ENCODE measurements around the gene NLK.

Gene NLK

GRCh38 chr17:28041068-28041843 is 1.2 kb upstream of the NLK start:
- peak; percentile 99 for DNase-seq

GRCh38 chr17:28041844-28042656 is 427 bp upstream of the NLK start:
- DNase-seq = no peak

- DNase-seq = no peak
These were observed 329 bp downstream of the NLK start for GRCh38 chr17:28042721-28043291.

- no peak for DNase-seq
These were observed 819 bp downstream of the NLK start for GRCh38 chr17:28043296-28043695.

- no peak for DNase-seq
These were observed 1.3 kb downstream of the NLK start for GRCh38 chr17:28043741-28044140.

- no peak for DNase-seq
These were observed 2.8 kb downstream of the NLK start for GRCh38 chr17:28045304-28045703.

GRCh38 chr17:28046034-28046825 is 3.8 kb downstream of the NLK start:
- DNase-seq = peak; percentile 69

GRCh38 chr17:28047806-28048205 is 5.3 kb downstream of the NLK start:
- no peak for DNase-seq

- no peak for DNase-seq
These were observed 6.6 kb downstream of the NLK start for GRCh38 chr17:28049071-28049470.

- DNase-seq = no peak
These were observed 10.7 kb downstream of the NLK start for GRCh38 chr17:28053044-28053670.

- no peak for DNase-seq
These were observed 11.2 kb downstream of the NLK start for GRCh38 chr17:28053725-28054124.

GRCh38 chr17:28055546-28056275 is 13.2 kb downstream of the NLK start:
- DNase-seq = no peak

GRCh38 chr17:28056276-28056620 is 13.8 kb downstream of the NLK start:
- no peak for DNase-seq

GRCh38 chr17:28057731-28058246 is 15.3 kb downstream of the NLK start:
- DNase-seq = peak; percentile 77

- DNase-seq = no peak
These were observed 17.2 kb downstream of the NLK start for GRCh38 chr17:28059675-28060074.

GRCh38 chr17:28065706-28066105 is 23.2 kb downstream of the NLK start:
- DNase-seq = no peak

- no peak for DNase-seq
These were observed 26.6 kb downstream of the NLK start for GRCh38 chr17:28069061-28069460.

GRCh38 chr17:28071179-28071578 is 28.7 kb downstream of the NLK start:
- no peak for DNase-seq

- no peak for DNase-seq
These were observed 29.6 kb downstream of the NLK start for GRCh38 chr17:28071891-28072606.

GRCh38 chr17:28072936-28073533 is 30.6 kb downstream of the NLK start:
- peak; percentile 34 for DNase-seq

GRCh38 chr17:28074010-28074409 is 31.5 kb downstream of the NLK start:
- no peak for DNase-seq

All from activated CD4-positive, alpha-beta T cell treated with anti-CD3 and anti-CD28 coated beads, Interleukin-2, amount 50 U/mL, for 16 hours (primary cell).